Measurements from ENCODE around the gene RPS8. TPM values are rescaled to one million over a fixed set of nuclear protein-coding genes. Genes with fewer than 3 reads are reported as not detected.
A peak's percentile ranks its signal among the peaks of the same experiment; 100 is the strongest.

Gene RPS8
- total RNA-seq, 4 donors from 2014 or later: 505 to 1,630 (median 1,282) TPM

DNA sequence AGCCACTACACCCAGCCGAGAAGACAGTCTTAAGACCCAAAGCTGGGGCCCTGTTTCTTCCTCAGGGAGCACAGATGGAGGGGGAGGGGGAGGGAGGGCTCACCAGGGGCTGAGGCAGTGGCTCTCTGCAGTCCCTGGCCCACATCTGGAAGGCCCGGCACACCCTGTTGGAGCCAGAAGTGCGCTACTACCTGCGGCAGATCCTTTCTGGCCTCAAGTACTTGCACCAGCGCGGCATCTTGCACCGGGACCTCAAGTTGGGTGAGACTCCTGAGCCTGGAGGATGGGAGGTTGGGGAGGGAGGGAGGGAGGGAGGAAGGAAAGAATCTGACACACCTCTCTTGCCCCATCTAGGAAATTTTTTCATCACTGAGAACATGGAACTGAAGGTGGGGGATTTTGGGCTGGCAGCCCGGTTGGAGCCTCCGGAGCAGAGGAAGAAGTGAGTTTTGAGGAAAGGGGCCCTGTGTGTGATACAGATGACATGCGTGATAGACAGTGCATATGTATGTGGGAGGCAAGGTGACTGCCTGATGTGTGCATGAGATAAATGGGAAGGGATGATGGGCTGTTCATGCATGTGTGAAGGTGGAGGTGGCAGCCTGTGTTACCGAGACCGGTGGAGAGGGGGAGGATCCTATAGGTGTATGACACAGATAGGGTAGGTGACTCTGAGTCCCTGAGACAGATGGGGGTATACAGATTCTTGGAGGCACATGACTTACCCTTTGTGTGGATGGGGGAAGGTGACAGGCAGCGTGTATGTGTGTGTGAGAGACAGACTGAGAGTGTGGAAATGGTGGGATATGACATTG is 26.4 kb downstream of the RPS8 start:
- intact Hi-C loops (cut with DNase I; ENCODE audit: low total_unique reads): no loop called here
- H3K36me3 ChIP-seq: peaks cover 0 to 6% (median 0%) of the 10 kb centered on the region in 4 donors

DNA sequence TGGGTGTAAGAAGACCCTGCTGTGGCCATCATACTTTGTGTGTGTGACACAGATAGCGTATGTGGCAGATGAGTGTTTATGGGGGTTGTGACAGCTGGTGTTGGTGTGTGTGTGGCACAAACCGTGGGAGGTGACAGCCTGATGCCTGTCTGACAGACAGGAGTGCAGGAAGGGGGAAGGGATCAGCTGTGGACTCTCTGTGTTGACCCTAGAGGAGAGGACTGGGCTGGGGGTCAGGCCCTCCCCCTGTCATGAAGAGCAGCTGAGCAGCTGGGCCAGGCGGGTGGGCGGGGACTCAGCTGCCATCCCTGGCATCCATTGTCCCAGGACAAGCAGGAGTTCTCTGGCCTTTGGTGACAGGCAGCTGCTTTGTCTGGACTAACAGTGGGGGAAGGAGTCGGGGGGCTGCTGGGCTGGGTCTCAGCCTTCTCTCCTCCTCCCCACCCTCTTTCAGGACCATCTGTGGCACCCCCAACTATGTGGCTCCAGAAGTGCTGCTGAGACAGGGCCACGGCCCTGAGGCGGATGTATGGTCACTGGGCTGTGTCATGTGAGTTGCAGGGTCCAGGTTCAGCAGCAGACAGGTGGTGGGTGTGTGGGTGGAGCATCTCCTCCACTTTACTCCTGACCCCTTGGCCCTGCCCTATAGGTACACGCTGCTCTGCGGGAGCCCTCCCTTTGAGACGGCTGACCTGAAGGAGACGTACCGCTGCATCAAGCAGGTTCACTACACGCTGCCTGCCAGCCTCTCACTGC is 27.1 kb downstream of the RPS8 start:
- H3K36me3 ChIP-seq: peaks cover 0 to 6% (median 0%) of the 10 kb centered on the region in 4 donors
- no peaks in the 10 kb centered on the region for H3K27me3 ChIP-seq
- peak overlapping the region in 1 of 4 donors; percentile 81 for H3K4me3 ChIP-seq
- 62 to 83% methylated on average over 2 to 13 of the region's 13 CpGs for WGBS, 2 donors (ENCODE audit: low coverage in 1 of 2)
- TF ChIP-seq EP300 (IDR thresholded peaks at IDR 0.05; ENCODE audit: low read depth) (no peak), POLR2AphosphoS5 (IDR thresholded peaks at IDR 0.05) (no peak), POLR2A (IDR thresholded peaks at IDR 0.05) (no peak), CTCF (IDR thresholded peaks at IDR 0.05) (no peak)
- no peaks in the 10 kb centered on the region for H3K9me3 ChIP-seq
- in situ Hi-C loops (cut with MboI; ENCODE audit: low pct_ligation_motif_present in 1 of 4, low pct_unique_long_range_greater_than_20kb in 1 of 4, low sequenced_read_pairs in 3 of 4): no loop called here
- intact Hi-C loops (cut with DNase I; ENCODE audit: low total_unique reads): no loop called here
- H3K27ac ChIP-seq: peak overlapping the region; percentile 26 to 90 (median 50)
- no peak for DNase-seq
- peaks cover 21 to 44% (median 31%) of the 10 kb centered on the region in 4 donors for H3K4me1 ChIP-seq

More for the DNA sequence above, 26.4 kb downstream of the RPS8 start:
- no peak for TF ChIP-seq POLR2AphosphoS5 (IDR thresholded peaks at IDR 0.05)
- TF ChIP-seq CTCF (IDR thresholded peaks at IDR 0.05): no peak
- no peak for TF ChIP-seq POLR2A (IDR thresholded peaks at IDR 0.05)
- TF ChIP-seq EP300 (IDR thresholded peaks at IDR 0.05; ENCODE audit: low read depth): no peak
- Histone ChIP-seq H3K4me3 (peak overlapping the region in 2 of 4 donors; percentile 81 to 91), H3K9me3 (no peaks in the 10 kb centered on the region), H3K27me3 (no peaks in the 10 kb centered on the region), H3K4me1 (peaks cover 13 to 36% (median 23%) of the 10 kb centered on the region in 4 donors), H3K27ac (peak overlapping the region; percentile 26 to 90 (median 50))
- DNase-seq: peak; percentile 17
- in situ Hi-C loops (cut with MboI; ENCODE audit: low pct_ligation_motif_present in 1 of 4, low pct_unique_long_range_greater_than_20kb in 1 of 4, low sequenced_read_pairs in 3 of 4): no loop called here
- 78 to 85% methylated on average over 4 to 13 of the region's 13 CpGs for WGBS, 2 donors (ENCODE audit: low coverage in 1 of 2)

- no peak for DNase-seq
- Histone ChIP-seq H3K27ac (peak overlapping the region in 1 of 4 donors; percentile 73), H3K36me3 (peaks cover 0 to 6% (median 0%) of the 10 kb centered on the region in 4 donors), H3K9me3 (no peaks in the 10 kb centered on the region), H3K4me3 (no peak overlapping the region), H3K4me1 (peaks cover 26 to 49% (median 35%) of the 10 kb centered on the region in 4 donors), H3K27me3 (no peaks in the 10 kb centered on the region)
- in situ Hi-C loops (cut with MboI; ENCODE audit: low pct_ligation_motif_present in 1 of 4, low pct_unique_long_range_greater_than_20kb in 1 of 4, low sequenced_read_pairs in 3 of 4): no loop called here
- WGBS, 2 donors (ENCODE audit: low coverage in 1 of 2): 93% methylated on average over 9 of the region's 9 CpGs; no CpG with 5 or more reads in 1 of the 2 donors
- intact Hi-C loops (cut with DNase I; ENCODE audit: low total_unique reads): no loop called here
- no peak for TF ChIP-seq POLR2AphosphoS5 (IDR thresholded peaks at IDR 0.05)
- no peak for TF ChIP-seq CTCF (IDR thresholded peaks at IDR 0.05)
- TF ChIP-seq POLR2A (IDR thresholded peaks at IDR 0.05): no peak
- no peak for TF ChIP-seq EP300 (IDR thresholded peaks at IDR 0.05; ENCODE audit: low read depth)
Observed at GRCh38 chr1:44803062-44803311, 27.6 kb downstream of the RPS8 start.
